HepG2 (cell line): ENCODE data around the gene ADIPOR2. TPM values are rescaled to one million over a fixed set of nuclear protein-coding genes. Genes with fewer than 3 reads are reported as not detected.

Experiments
- ARID3A ChIP-seq: IDR thresholded peaks from 2 replicates; pipeline ENCODE4 v1.6.1; 2012; ENCODE audit warnings: low read depth, low read length, improper control_type of control experiment
- ASH2L ChIP-seq: fragments of 300-600, 200-600 bp; sonication (generic); IDR thresholded peaks from 2 replicates; pipeline ENCODE4 v1.7.0; 2017; ENCODE audit warnings: low read depth, mild to moderate bottlenecking, moderate library complexity, mixed read lengths, low read length; ENCODE audit not compliant: insufficient read length
- CERS6 ChIP-seq: sonication (generic); formaldehyde crosslinking; IDR thresholded peaks from 2 replicates; pipeline ENCODE4 v1.5.0; 2020; ENCODE audit warnings: missing genetic modification reagents
- DNMT1 ChIP-seq: sonication (generic); formaldehyde crosslinking; IDR thresholded peaks from 2 replicates; pipeline ENCODE4 v1.5.1; 2020; ENCODE audit warnings: mild to moderate bottlenecking, missing genetic modification reagents
- EED ChIP-seq: sonication (generic); formaldehyde crosslinking; IDR thresholded peaks from 2 replicates; pipeline ENCODE4 v1.5.0; 2020; ENCODE audit warnings: mild to moderate bottlenecking, missing genetic modification reagents
- EP300 ChIP-seq, 3 experiments: sonication (generic) in 1 of 3; formaldehyde crosslinking in 1 of 3; IDR thresholded peaks; 2 replicates each; pipeline versions ENCODE4 v1.5.1 to v1.6.1; 2011 to 2020; ENCODE audit warnings: low read depth in 2 of 3, low read length in 2 of 3, borderline replicate concordance in 1 of 3, improper control_type of control experiment in 1 of 3, mild to moderate bottlenecking in 1 of 3, missing genetic modification reagents in 1 of 3, moderate library complexity in 1 of 3
- GPBP1L1 ChIP-seq: sonication (generic); formaldehyde crosslinking; IDR thresholded peaks from 2 replicates; pipeline ENCODE4 v1.5.0; 2020; ENCODE audit warnings: mild to moderate bottlenecking, missing genetic modification reagents
- HNF4A ChIP-seq: sonication (generic); formaldehyde crosslinking; IDR thresholded peaks from 2 replicates; pipeline ENCODE4 v1.4.0; 2020; ENCODE audit warnings: missing genetic modification reagents
- MATR3 ChIP-seq: sonication (generic); formaldehyde crosslinking; IDR thresholded peaks from 2 replicates; pipeline ENCODE4 v1.4.0; 2020; ENCODE audit warnings: missing genetic modification reagents
- NCOA2 ChIP-seq: sonication (generic); formaldehyde crosslinking; IDR thresholded peaks from 2 replicates; pipeline ENCODE4 v1.8.0; 2022; ENCODE audit warnings: inconsistent platforms
- NFE2 ChIP-seq: sonication (generic); formaldehyde crosslinking; IDR thresholded peaks from 2 replicates; pipeline ENCODE4 v1.4.0; 2020; ENCODE audit warnings: missing genetic modification reagents
- SALL1 ChIP-seq: sonication (generic); formaldehyde crosslinking; IDR thresholded peaks from 2 replicates; pipeline ENCODE4 v1.8.0; 2022; ENCODE audit warnings: mild to moderate bottlenecking, missing genetic modification reagents
- SNAI1 ChIP-seq: sonication (generic); formaldehyde crosslinking; IDR thresholded peaks from 2 replicates; pipeline ENCODE4 v1.5.0; 2020; ENCODE audit warnings: mild to moderate bottlenecking, missing genetic modification reagents, borderline replicate concordance
- SNRNP70 ChIP-seq: fragments of 200-400 bp; formaldehyde crosslinking; IDR thresholded peaks from 2 replicates; pipeline ENCODE4 v1.6.1; 2017; ENCODE audit warnings: mild to moderate bottlenecking, low read depth, low read length, moderate library complexity
- TMF1 ChIP-seq: sonication (generic); formaldehyde crosslinking; IDR thresholded peaks from 2 replicates; pipeline ENCODE4 v1.8.1; 2022; ENCODE audit warnings: low read depth, missing genetic modification reagents
- ZBTB34 ChIP-seq: sonication (generic); formaldehyde crosslinking; IDR thresholded peaks from 2 replicates; pipeline ENCODE4 v1.8.0; 2022; ENCODE audit warnings: mild to moderate bottlenecking, missing genetic modification reagents
- ZFP41 ChIP-seq: sonication (generic); formaldehyde crosslinking; IDR thresholded peaks from 2 replicates; pipeline ENCODE4 v1.4.0; 2020; ENCODE audit warnings: mild to moderate bottlenecking, missing genetic modification reagents, borderline replicate concordance
- ZMYM3 ChIP-seq: sonication (generic); formaldehyde crosslinking; IDR thresholded peaks from 2 replicates; pipeline ENCODE4 v1.5.1; 2020; ENCODE audit warnings: mild to moderate bottlenecking, missing genetic modification reagents
- ZNF292 ChIP-seq: sonication (generic); formaldehyde crosslinking; IDR thresholded peaks from 2 replicates; pipeline ENCODE4 v1.8.1; 2022; ENCODE audit warnings: mild to moderate bottlenecking, low read depth, missing genetic modification reagents, borderline replicate concordance
- ZNF468 ChIP-seq: sonication (generic); formaldehyde crosslinking; IDR thresholded peaks from 2 replicates; pipeline ENCODE4 v1.8.0; 2022; ENCODE audit warnings: mild to moderate bottlenecking, moderate library complexity, missing genetic modification reagents
- ZNF496 ChIP-seq: sonication (generic); formaldehyde crosslinking; IDR thresholded peaks from 2 replicates; pipeline ENCODE4 v1.8.1; 2023; ENCODE audit warnings: mild to moderate bottlenecking, moderate library complexity, missing genetic modification reagents; ENCODE audit not compliant: insufficient replicate concordance
- ZNF552 ChIP-seq: sonication (generic); formaldehyde crosslinking; IDR thresholded peaks from 2 replicates; pipeline ENCODE4 v1.9.0; 2022; ENCODE audit warnings: missing genetic modification reagents, mild to moderate bottlenecking, borderline replicate concordance
- ZNF652 ChIP-seq: IDR thresholded peaks from 2 replicates; pipeline ENCODE4 v1.6.1; 2016; ENCODE audit warnings: low read depth, borderline replicate concordance
- ZNF678 ChIP-seq: sonication (generic); formaldehyde crosslinking; IDR thresholded peaks from 2 replicates; pipeline ENCODE4 v1.4.0; 2020; ENCODE audit warnings: mild to moderate bottlenecking, missing genetic modification reagents
- ZNF841 ChIP-seq: sonication (generic); formaldehyde crosslinking; IDR thresholded peaks from 2 replicates; pipeline ENCODE4 v1.8.1; 2023; ENCODE audit warnings: missing genetic modification reagents, borderline replicate concordance
- polyA plus RNA-seq, 8 experiments: library from polyadenylated mRNA; depleted of rRNA in 3 of 8; stranded (reverse) in 7 of 8; unstranded in 1 of 8; fragments of >200 nt; fragmentation: Illumina TruSeq in 4 of 8; extraction: Trizol in 4 of 8; gene quantifications; 2 replicates each; pipeline versions ENCODE4 v1.2.1 to v1.2.3, GENCODE V29; 2011 to 2016; ENCODE audit warnings: low read depth in 4 of 8, missing spikeins in 1 of 8, mixed read lengths in 1 of 8; ENCODE audit not compliant: insufficient read depth in 1 of 8
- total RNA-seq, 5 experiments: library from RNA; depleted of rRNA; stranded (reverse); fragments of >200 nt; fragmentation: Illumina TruSeq; extraction: Trizol; gene quantifications; 2 replicates each; pipeline ENCODE4 v1.2.3, GENCODE V29; 2016; ENCODE audit warnings: low read depth in 1 of 5

Gene ADIPOR2
- total and polyA plus RNA-seq, 2 of the 13 experiments (the other 11 are each of a cell fraction or from before 2014, with no cell fraction given): 35.2 to 52.2 TPM

GRCh38 chr12:1807087-1807860, 116.4 kb downstream of the ADIPOR2 start (continued):
- TF ChIP-seq EP300 (IDR thresholded peaks at IDR 0.05; ENCODE audit: low read depth in 2 of 2, low read length in 2 of 2) (0 out of 4 replicates have a peak, but pooled peaks of 1 of the 2 experiments have one; percentile 10), EP300 (CRISPR knock-in tag; IDR thresholded peaks at IDR 0.05; ENCODE audit: borderline replicate concordance) (no peak), SNRNP70 (no peak), EED (no peak), SALL1 (CRISPR knock-in tag) (peak; percentile 57; the same call in 1 of the 2 replicates), ZMYM3 (CRISPR knock-in tag) (0 out of 2 replicates have a peak, but pooled peaks have one; percentile 34), ZNF841 (no peak), ZNF552 (CRISPR knock-in tag) (no peak), CERS6 (CRISPR knock-in tag) (no peak), ARID3A (no peak), GPBP1L1 (CRISPR knock-in tag) (no peak), ZNF652 (CRISPR knock-in tag) (no peak), ZNF678 (CRISPR knock-in tag) (no peak), ZNF468 (CRISPR knock-in tag) (no peak), SNAI1 (CRISPR knock-in tag) (no peak), ASH2L (no peak), HNF4A (peak; percentile 90), ZNF496 (CRISPR knock-in tag) (no peak), ZBTB34 (CRISPR knock-in tag) (no peak), DNMT1 (CRISPR knock-in tag) (no peak), ZNF292 (CRISPR knock-in tag) (no peak), MATR3 (CRISPR knock-in tag) (no peak), NFE2 (no peak), NCOA2 (no peak), ZFP41 (CRISPR knock-in tag) (no peak), TMF1 (no peak)
